ENCODE data around the gene MRPS25.

GRCh38 chr3:15092686-15093085 lies 27.6 kb upstream of the MRPS25 start:
- TF ChIP-seq CTCF (IDR thresholded peaks at IDR 0.05; ENCODE audit: borderline replicate concordance, extremely low read depth, low read length, poor library complexity, severe bottlenecking) (no peak), EZH2 (IDR thresholded peaks at IDR 0.05; ENCODE audit: borderline replicate concordance, low read depth, low read length, severe bottlenecking) (no peak)
